HepG2 (cell line): Measurements from ENCODE around the gene ZBTB46. TPM values are rescaled to one million over a fixed set of nuclear protein-coding genes. Genes with fewer than 3 reads are reported as not detected.

Experiments
- CBFB ChIP-seq: sonication (generic); formaldehyde crosslinking; IDR thresholded peaks from 2 replicates; pipeline ENCODE4 v1.4.0; 2020; ENCODE audit warnings: missing genetic modification reagents
- ETV5 ChIP-seq: IDR thresholded peaks from 2 replicates; pipeline ENCODE4 v1.6.1; 2018; ENCODE audit warnings: missing biosample characterization, missing genetic modification reagents, inconsistent platforms, borderline replicate concordance
- HCFC1 ChIP-seq: fragments of 150-350 bp; IDR thresholded peaks from 2 replicates; pipeline ENCODE4 v1.6.1; 2014; ENCODE audit warnings: low read depth, low read length
- HDAC2 ChIP-seq: sonication (generic); formaldehyde crosslinking; IDR thresholded peaks from 2 replicates; pipeline ENCODE4 v1.4.0; 2020; ENCODE audit warnings: missing genetic modification reagents
- HNRNPL ChIP-seq: fragments of 200-400 bp; formaldehyde crosslinking; IDR thresholded peaks from 2 replicates; pipeline ENCODE4 v1.6.1; 2017; ENCODE audit warnings: mild to moderate bottlenecking, low read depth, low read length
- HNRNPLL ChIP-seq: fragments of 200-400 bp; formaldehyde crosslinking; IDR thresholded peaks from 2 replicates; pipeline ENCODE4 v1.6.1; 2017; ENCODE audit warnings: mild to moderate bottlenecking, low read depth, low read length; ENCODE audit not compliant: poor library complexity, severe bottlenecking
- HOMEZ ChIP-seq: IDR thresholded peaks from 2 replicates; pipeline ENCODE4 v1.6.1; 2016; ENCODE audit warnings: low read depth
- JUND ChIP-seq: sonication (generic); formaldehyde crosslinking; IDR thresholded peaks from 2 replicates; pipeline ENCODE4 v1.8.0; 2022; ENCODE audit warnings: mild to moderate bottlenecking, missing genetic modification reagents
- KAT8 ChIP-seq: IDR thresholded peaks from 2 replicates; pipeline ENCODE4 v1.6.1; 2016; ENCODE audit warnings: missing genetic modification reagents, missing compliant biosample characterization
- KMT2B ChIP-seq: IDR thresholded peaks from 2 replicates; pipeline ENCODE4 v1.6.1; 2016; ENCODE audit warnings: missing genetic modification reagents, missing compliant biosample characterization
- MEF2D ChIP-seq: sonication (generic); formaldehyde crosslinking; IDR thresholded peaks from 2 replicates; pipeline ENCODE4 v1.5.1; 2020; ENCODE audit warnings: mild to moderate bottlenecking, missing genetic modification reagents
- NCOA2 ChIP-seq: sonication (generic); formaldehyde crosslinking; IDR thresholded peaks from 2 replicates; pipeline ENCODE4 v1.8.0; 2022; ENCODE audit warnings: inconsistent platforms
- NFKB2 ChIP-seq: sonication (generic); formaldehyde crosslinking; IDR thresholded peaks from 2 replicates; pipeline ENCODE4 v1.4.0; 2020; ENCODE audit warnings: missing genetic modification reagents, borderline replicate concordance
- PAX8 ChIP-seq: sonication (generic); formaldehyde crosslinking; IDR thresholded peaks from 2 replicates; pipeline ENCODE4 v1.8.0; 2022; ENCODE audit warnings: mild to moderate bottlenecking, missing genetic modification reagents, borderline replicate concordance
- PRDM10 ChIP-seq: sonication (generic); formaldehyde crosslinking; IDR thresholded peaks from 2 replicates; pipeline ENCODE4 v1.4.0; 2020; ENCODE audit warnings: low read depth, missing genetic modification reagents
- SIN3A ChIP-seq: IDR thresholded peaks from 2 replicates; pipeline ENCODE4 v1.6.1; 2011; ENCODE audit warnings: low read depth, mild to moderate bottlenecking, control low read depth, low read length, borderline replicate concordance
- TEAD3 ChIP-seq: optimal IDR thresholded peaks from 2 replicates; pipeline ENCODE3; 2016; ENCODE audit warnings: borderline replicate concordance
- TP53 ChIP-seq: sonication (generic); formaldehyde crosslinking; conservative IDR thresholded peaks from 2 replicates; pipeline ENCODE4 v1.4.0; 2020; ENCODE audit warnings: missing genetic modification reagents
- YEATS2 ChIP-seq: sonication (generic); formaldehyde crosslinking; IDR thresholded peaks from 2 replicates; pipeline ENCODE4 v1.4.0; 2020; ENCODE audit warnings: missing genetic modification reagents, borderline replicate concordance
- ZNF3 ChIP-seq: IDR thresholded peaks from 2 replicates; pipeline ENCODE4 v1.7.0; 2017; ENCODE audit warnings: inconsistent platforms
- ZNF557 ChIP-seq: sonication (generic); formaldehyde crosslinking; IDR thresholded peaks from 2 replicates; pipeline ENCODE4 v1.4.0; 2020; ENCODE audit warnings: missing genetic modification reagents
- ZNF629 ChIP-seq: sonication (generic); formaldehyde crosslinking; conservative IDR thresholded peaks from 2 replicates; pipeline ENCODE4 v1.5.0; 2020; ENCODE audit warnings: missing genetic modification reagents
- polyA plus RNA-seq, 8 experiments: library from polyadenylated mRNA; depleted of rRNA in 3 of 8; stranded (reverse) in 7 of 8; unstranded in 1 of 8; fragments of >200 nt; fragmentation: Illumina TruSeq in 4 of 8; extraction: Trizol in 4 of 8; gene quantifications; 2 replicates each; pipeline versions ENCODE4 v1.2.1 to v1.2.3, GENCODE V29; 2011 to 2016; ENCODE audit warnings: low read depth in 4 of 8, missing spikeins in 1 of 8, mixed read lengths in 1 of 8; ENCODE audit not compliant: insufficient read depth in 1 of 8
- total RNA-seq, 5 experiments: library from RNA; depleted of rRNA; stranded (reverse); fragments of >200 nt; fragmentation: Illumina TruSeq; extraction: Trizol; gene quantifications; 2 replicates each; pipeline ENCODE4 v1.2.3, GENCODE V29; 2016; ENCODE audit warnings: low read depth in 1 of 5
- TF ChIP-seq, protein P1 (sequence below): sonication (generic); formaldehyde crosslinking; IDR thresholded peaks from 2 replicates; pipeline ENCODE4 v1.9.0; 2021; ENCODE audit warnings: missing genetic modification reagents, borderline replicate concordance
- TF ChIP-seq, protein P2 (sequence below): sonication (generic); formaldehyde crosslinking; IDR thresholded peaks from 2 replicates; pipeline ENCODE4 v1.4.0; 2020; ENCODE audit warnings: mild to moderate bottlenecking, missing genetic modification reagents

The ZBTB46 gene
- total and polyA plus RNA-seq, 2 of the 13 experiments (the other 11 are each of a cell fraction or from before 2014, with no cell fraction given), result 1.6 to 13.5 TPM

- TF ChIP-seq ZNF629 (0 out of 2 replicates have a peak, but pooled peaks have one; percentile 34), HNRNPLL (no peak), HOMEZ (CRISPR knock-in tag) (no peak), SIN3A (0 out of 2 replicates have a peak, but pooled peaks have one; percentile 52), HNRNPL (peak; percentile 92), YEATS2 (peak; percentile 36; the same call in 1 of the 2 replicates), HDAC2 (no peak; the same call in none of the 2 replicates), JUND (CRISPR knock-in tag) (no peak), HCFC1 (no peak), PRDM10 (0 out of 2 replicates have a peak, but pooled peaks have one; percentile 37), ETV5 (CRISPR knock-in tag) (peak; percentile 74; the same call in 1 of the 2 replicates), NFKB2 (0 out of 2 replicates have a peak, but pooled peaks have one; percentile 28), NCOA2 (peak; percentile 62), ZNF557 (CRISPR knock-in tag) (0 out of 2 replicates have a peak, but pooled peaks have one; percentile 29), CBFB (peak; percentile 89; the same call in 1 of the 2 replicates), TEAD3 (CRISPR knock-in tag) (peak; percentile 58), MEF2D (no peak; the same call in 1 of the 2 replicates), ZNF3 (CRISPR knock-in tag) (no peak), TP53 (CRISPR knock-in tag) (0 out of 2 replicates have a peak, but pooled peaks have one; percentile 73), KAT8 (CRISPR knock-in tag) (peak; percentile 53; the same call in 1 of the 2 replicates), KMT2B (CRISPR knock-in tag) (no peak), PAX8 (0 out of 2 replicates have a peak, but pooled peaks have one; percentile 36)
- TF ChIP-seq, protein P1, sequence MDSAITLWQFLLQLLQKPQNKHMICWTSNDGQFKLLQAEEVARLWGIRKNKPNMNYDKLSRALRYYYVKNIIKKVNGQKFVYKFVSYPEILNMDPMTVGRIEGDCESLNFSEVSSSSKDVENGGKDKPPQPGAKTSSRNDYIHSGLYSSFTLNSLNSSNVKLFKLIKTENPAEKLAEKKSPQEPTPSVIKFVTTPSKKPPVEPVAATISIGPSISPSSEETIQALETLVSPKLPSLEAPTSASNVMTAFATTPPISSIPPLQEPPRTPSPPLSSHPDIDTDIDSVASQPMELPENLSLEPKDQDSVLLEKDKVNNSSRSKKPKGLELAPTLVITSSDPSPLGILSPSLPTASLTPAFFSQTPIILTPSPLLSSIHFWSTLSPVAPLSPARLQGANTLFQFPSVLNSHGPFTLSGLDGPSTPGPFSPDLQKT (CRISPR knock-in tag), result peak; percentile 55; the same call in 1 of the 2 replicates
- TF ChIP-seq, protein P2, sequence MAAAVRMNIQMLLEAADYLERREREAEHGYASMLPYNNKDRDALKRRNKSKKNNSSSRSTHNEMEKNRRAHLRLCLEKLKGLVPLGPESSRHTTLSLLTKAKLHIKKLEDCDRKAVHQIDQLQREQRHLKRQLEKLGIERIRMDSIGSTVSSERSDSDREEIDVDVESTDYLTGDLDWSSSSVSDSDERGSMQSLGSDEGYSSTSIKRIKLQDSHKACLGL, result 0 out of 2 replicates have a peak, but pooled peaks have one; percentile 54
These were observed 23.2 kb upstream of the ZBTB46 start (continued) for GRCh38 chr20:63854069-63854765.
